Kidney (tissue), 22 donors: ENCODE data around the gene PEAK1. TPM values are rescaled to one million over a fixed set of nuclear protein-coding genes. Genes with fewer than 3 reads are reported as not detected.

Source experiments
- DNase-seq, 5 donors: peaks; one replicate each; pipeline ENCODE4 v3.0.0-alpha.2; 2013 to 2020
- FAIRE-seq: peaks from 2 replicates; lab custom pipeline; 2012; peaks lifted over from hg19 to GRCh38; lab: Jason Lieb, UNC
- H3K27ac ChIP-seq, 2 donors: one replicate each; pipeline ENCODE4 v1.7.0; 2013; ENCODE audit warnings: low read depth in 2 of 2, low read length in 2 of 2, inconsistent platforms in 1 of 2
- H3K27me3 ChIP-seq: one replicate; pipeline ENCODE4 v1.7.1; 2013; ENCODE audit warnings: low read length, inconsistent platforms; ENCODE audit not compliant: control insufficient read depth, insufficient read depth
- H3K36me3 ChIP-seq, 3 donors: one replicate each; pipeline versions ENCODE4 v1.7.0 to v1.7.1; 2013; ENCODE audit warnings: low read length in 3 of 3, control low read depth in 1 of 3, inconsistent platforms in 1 of 3; ENCODE audit not compliant: insufficient read depth in 3 of 3, control insufficient read depth in 2 of 3
- H3K4me1 ChIP-seq, 3 donors: one replicate each; pipeline versions ENCODE4 v1.7.0 to v1.7.1; 2013; ENCODE audit warnings: low read length in 3 of 3, inconsistent platforms in 1 of 3, low read depth in 1 of 3; ENCODE audit not compliant: control insufficient read depth in 2 of 3, insufficient read depth in 2 of 3
- H3K4me3 ChIP-seq, 3 donors: one replicate each; pipeline versions ENCODE4 v1.7.0 to v1.8.1; 2013; ENCODE audit warnings: low read length in 3 of 3, control low read depth in 1 of 3, inconsistent platforms in 1 of 3
- H3K9ac ChIP-seq, 3 donors: one replicate each; pipeline versions ENCODE4 v1.7.0 to v1.7.1; 2013; ENCODE audit warnings: low read length in 3 of 3, control low read depth in 1 of 3, inconsistent platforms in 1 of 3
- H3K9me3 ChIP-seq, 3 donors: one replicate each; pipeline versions ENCODE4 v1.7.0 to v1.7.1; 2013; ENCODE audit warnings: low read length in 3 of 3, control low read depth in 1 of 3, inconsistent platforms in 1 of 3; ENCODE audit not compliant: control insufficient read depth in 2 of 3, insufficient read depth in 1 of 3
- intact Hi-C: fragments of 100-400 bp; cut with DNase I; formaldehyde crosslinking; loops from one replicate; pipeline ENCODE4 v1.11.1; 2022
- long read RNA-seq, 10 donors: library from polyadenylated mRNA in 1 of 10; unstranded in 1 of 10; transcript quantifications; one replicate each; pipeline ENCODE4 v2.0.0 and lab custom pipeline, GENCODE V29; 2021 to 2026
- polyA plus RNA-seq: library from polyadenylated mRNA; stranded (reverse); fragments of 350-450 nt; fragmentation: Illumina TruSeq; extraction: RNeasy Lipid Tissue Mini Kit (QIAGEN cat#74804); gene quantifications from one replicate; pipeline ENCODE4 v1.2.3, GENCODE V29; 2014; ENCODE audit warnings: low read depth, low replicate concordance; ENCODE audit not compliant: insufficient read depth
- total RNA-seq: library from RNA; stranded (reverse); fragmentation: NEBNext Ultra II Directional; extraction: Animal tissue kit (Norgen Biotek cat#: 25700); gene quantifications from one replicate; pipeline ENCODE4 v1.2.1, GENCODE V29; 2021
- TF ChIP-seq, protein P1 (sequence below): IDR thresholded peaks from 3 replicates; pipeline ENCODE4 v1.5.1; 2012; ENCODE audit warnings: mild to moderate bottlenecking, moderate library complexity, borderline replicate concordance; ENCODE audit not compliant: insufficient read depth; ENCODE audit errors: extremely low read depth
- donor health status: control.
- donor health status: control.
- donor health status: control.
- donor health status: control.
- donor health status: control.
- donor health status: DM: yes; HTN: yes; CAD: no.
- donor health status: Normal renal cell carcinoma (clear cell type).

PEAK1 gene, protein sequence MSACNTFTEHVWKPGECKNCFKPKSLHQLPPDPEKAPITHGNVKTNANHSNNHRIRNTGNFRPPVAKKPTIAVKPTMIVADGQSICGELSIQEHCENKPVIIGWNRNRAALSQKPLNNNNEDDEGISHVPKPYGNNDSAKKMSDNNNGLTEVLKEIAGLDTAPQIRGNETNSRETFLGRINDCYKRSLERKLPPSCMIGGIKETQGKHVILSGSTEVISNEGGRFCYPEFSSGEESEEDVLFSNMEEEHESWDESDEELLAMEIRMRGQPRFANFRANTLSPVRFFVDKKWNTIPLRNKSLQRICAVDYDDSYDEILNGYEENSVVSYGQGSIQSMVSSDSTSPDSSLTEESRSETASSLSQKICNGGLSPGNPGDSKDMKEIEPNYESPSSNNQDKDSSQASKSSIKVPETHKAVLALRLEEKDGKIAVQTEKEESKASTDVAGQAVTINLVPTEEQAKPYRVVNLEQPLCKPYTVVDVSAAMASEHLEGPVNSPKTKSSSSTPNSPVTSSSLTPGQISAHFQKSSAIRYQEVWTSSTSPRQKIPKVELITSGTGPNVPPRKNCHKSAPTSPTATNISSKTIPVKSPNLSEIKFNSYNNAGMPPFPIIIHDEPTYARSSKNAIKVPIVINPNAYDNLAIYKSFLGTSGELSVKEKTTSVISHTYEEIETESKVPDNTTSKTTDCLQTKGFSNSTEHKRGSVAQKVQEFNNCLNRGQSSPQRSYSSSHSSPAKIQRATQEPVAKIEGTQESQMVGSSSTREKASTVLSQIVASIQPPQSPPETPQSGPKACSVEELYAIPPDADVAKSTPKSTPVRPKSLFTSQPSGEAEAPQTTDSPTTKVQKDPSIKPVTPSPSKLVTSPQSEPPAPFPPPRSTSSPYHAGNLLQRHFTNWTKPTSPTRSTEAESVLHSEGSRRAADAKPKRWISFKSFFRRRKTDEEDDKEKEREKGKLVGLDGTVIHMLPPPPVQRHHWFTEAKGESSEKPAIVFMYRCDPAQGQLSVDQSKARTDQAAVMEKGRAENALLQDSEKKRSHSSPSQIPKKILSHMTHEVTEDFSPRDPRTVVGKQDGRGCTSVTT (N-terminal part only)
- total RNA-seq (50.3 TPM), polyA plus RNA-seq (2.9 TPM)
- long read RNA-seq, donor 1, full-length matches to known transcripts = 1 of 1 reads
- long read RNA-seq, donor 1, partial matches to known transcripts = 0 of 1 reads
- long read RNA-seq, donor 1, other reads (novel, unspliced or antisense) = 0 of 1 reads
- long read RNA-seq, donor 2 = 0 reads
- long read RNA-seq, donor 3, partial matches to known transcripts = 5 of 5 reads
- long read RNA-seq, donor 3, other reads (novel, unspliced or antisense) = 0 of 5 reads
- long read RNA-seq, donor 4, full-length matches to known transcripts = 1 of 26 reads
- long read RNA-seq, donor 4, partial matches to known transcripts = 25 of 26 reads
- long read RNA-seq, donor 4, other reads (novel, unspliced or antisense) = 0 of 26 reads
- long read RNA-seq, donor 5, full-length matches to known transcripts = 1 of 1 reads
- long read RNA-seq, donor 5, partial matches to known transcripts = 0 of 1 reads
- long read RNA-seq, donor 5, other reads (novel, unspliced or antisense) = 0 of 1 reads
- long read RNA-seq, donor 6 = 0 reads
- long read RNA-seq, donor 7, partial matches to known transcripts = 0 of 2 reads
- long read RNA-seq, donor 7, other reads (novel, unspliced or antisense) = 2 of 2 reads
- long read RNA-seq, donor 8, full-length matches to known transcripts = 1 of 1 reads
- long read RNA-seq, donor 8, partial matches to known transcripts = 0 of 1 reads
- long read RNA-seq, donor 8, other reads (novel, unspliced or antisense) = 0 of 1 reads
- long read RNA-seq, donor 9 = 0 reads
- long read RNA-seq, donor 10, partial matches to known transcripts = 0 of 1 reads
- long read RNA-seq, donor 10, other reads (novel, unspliced or antisense) = 0 of 1 reads

DNA sequence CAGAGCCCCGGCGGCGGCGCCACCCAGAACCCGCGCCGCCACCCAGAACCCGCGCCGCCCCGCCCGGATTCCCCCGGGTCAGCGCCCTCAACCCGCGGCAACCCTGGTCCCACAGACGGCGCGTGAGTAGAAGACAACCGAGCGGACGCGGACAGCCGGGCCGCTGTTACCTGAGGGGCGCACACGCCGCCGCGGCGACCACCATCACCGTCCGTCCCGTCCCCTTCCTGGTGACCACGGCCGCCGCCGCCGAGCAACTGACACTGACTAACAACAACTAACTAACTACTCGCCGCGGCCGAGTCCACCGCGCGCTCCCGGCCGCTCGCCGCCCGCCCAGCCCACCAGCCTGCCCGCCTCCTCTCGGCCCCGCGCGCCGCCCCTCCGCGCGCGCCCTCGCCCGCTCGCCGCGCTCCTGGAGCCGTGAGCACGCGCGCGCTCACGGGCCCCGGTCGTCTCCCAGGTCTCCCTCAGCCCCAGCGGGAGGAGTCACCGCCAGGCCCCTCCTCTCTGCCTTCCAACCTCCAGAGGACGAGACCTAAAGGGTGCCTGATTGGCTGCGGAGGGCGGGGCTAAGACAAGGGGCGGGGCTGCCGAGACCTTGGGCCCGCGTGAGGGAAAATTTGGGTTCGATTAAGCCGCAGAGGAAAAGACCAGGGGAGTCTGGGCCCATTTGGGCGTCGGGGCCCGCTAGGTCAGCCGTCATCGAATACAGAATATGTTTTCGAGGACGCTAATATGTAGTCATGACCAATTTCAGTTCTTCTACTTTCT, at the start of gene PEAK1:
Gene PEAK1, minus strand, starts transcription at position 269 of the 774 bp plus-strand sequence. CDS start 238,178 bp downstream, outside the sequence.
- FAIRE-seq (no peak), DNase-seq (peak; percentile 99 to 100 (median 99))
- Histone ChIP-seq H3K4me3 (peak within 1 kb of the TSS; percentile 96 to 98 (median 97)), H3K27me3 (no peaks in the 10 kb centered on the region), H3K4me1 (peaks cover 0 to 2% (median 0%) of the 10 kb centered on the region in 3 donors), H3K9ac (peak within 1 kb of the TSS; percentile 97 to 99 (median 98)), H3K9me3 (no peaks in the 10 kb centered on the region), H3K27ac (peak within 1 kb of the TSS; percentile 97 to 98), H3K36me3 (no peaks in the 10 kb centered on the region)
- intact Hi-C loops = no loop called here
- TF ChIP-seq, protein P1, sequence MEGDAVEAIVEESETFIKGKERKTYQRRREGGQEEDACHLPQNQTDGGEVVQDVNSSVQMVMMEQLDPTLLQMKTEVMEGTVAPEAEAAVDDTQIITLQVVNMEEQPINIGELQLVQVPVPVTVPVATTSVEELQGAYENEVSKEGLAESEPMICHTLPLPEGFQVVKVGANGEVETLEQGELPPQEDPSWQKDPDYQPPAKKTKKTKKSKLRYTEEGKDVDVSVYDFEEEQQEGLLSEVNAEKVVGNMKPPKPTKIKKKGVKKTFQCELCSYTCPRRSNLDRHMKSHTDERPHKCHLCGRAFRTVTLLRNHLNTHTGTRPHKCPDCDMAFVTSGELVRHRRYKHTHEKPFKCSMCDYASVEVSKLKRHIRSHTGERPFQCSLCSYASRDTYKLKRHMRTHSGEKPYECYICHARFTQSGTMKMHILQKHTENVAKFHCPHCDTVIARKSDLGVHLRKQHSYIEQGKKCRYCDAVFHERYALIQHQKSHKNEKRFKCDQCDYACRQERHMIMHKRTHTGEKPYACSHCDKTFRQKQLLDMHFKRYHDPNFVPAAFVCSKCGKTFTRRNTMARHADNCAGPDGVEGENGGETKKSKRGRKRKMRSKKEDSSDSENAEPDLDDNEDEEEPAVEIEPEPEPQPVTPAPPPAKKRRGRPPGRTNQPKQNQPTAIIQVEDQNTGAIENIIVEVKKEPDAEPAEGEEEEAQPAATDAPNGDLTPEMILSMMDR = no peak

DNA sequence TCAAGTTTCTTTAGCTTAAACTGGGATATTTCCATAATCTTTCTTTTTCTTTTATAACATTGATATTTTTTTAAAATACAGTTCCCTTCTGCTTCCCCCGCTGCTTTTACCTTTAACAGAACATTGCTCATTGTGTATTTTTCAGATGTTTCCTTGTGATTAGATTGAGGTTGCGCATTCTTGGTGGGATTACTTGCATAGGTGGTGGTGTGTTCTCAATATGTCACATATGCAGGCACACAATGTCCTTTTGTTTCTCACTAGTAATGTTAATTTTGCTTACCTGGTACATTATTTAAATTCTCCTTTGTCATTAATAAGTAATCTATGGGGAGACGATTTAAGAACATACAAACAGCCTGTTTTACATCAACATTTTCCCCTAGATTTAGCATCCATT, 49.0 kb upstream of the PEAK1 start:
- TF ChIP-seq, protein P1 = no peak
- Histone ChIP-seq H3K9ac (no peak overlapping the region), H3K4me3 (no peak overlapping the region), H3K36me3 (peaks cover 11 to 32% (median 30%) of the 10 kb centered on the region in 3 donors), H3K27me3 (no peaks in the 10 kb centered on the region), H3K9me3 (no peaks in the 10 kb centered on the region), H3K27ac (no peak overlapping the region), H3K4me1 (no peaks in the 10 kb centered on the region)
- DNase-seq = no peak
- intact Hi-C loops = no loop called here
- no peak for FAIRE-seq
